IMR-90 (cell line): Measurements from ENCODE around the gene SLC26A8.
A peak's percentile ranks its signal among the peaks of the same experiment; 100 is the strongest.

Experiments
- BHLHE40 ChIP-seq: fragments of 150-350 bp; IDR thresholded peaks from 2 replicates; pipeline ENCODE4 v1.6.1; 2016; ENCODE audit warnings: mild to moderate bottlenecking, low read depth, low read length
- CTCF ChIP-seq: conservative IDR thresholded peaks from 2 replicates; pipeline ENCODE4 v1.5.1; 2012; ENCODE audit warnings: mild to moderate bottlenecking, low read depth, low read length, improper control_type of control experiment
- MAFK ChIP-seq: IDR thresholded peaks from 2 replicates; pipeline ENCODE4 v1.6.1; 2012; ENCODE audit warnings: low read depth, low read length, improper control_type of control experiment
- MAZ ChIP-seq: IDR thresholded peaks from 2 replicates; pipeline ENCODE4 v1.6.1; 2012; ENCODE audit warnings: low read depth, mild to moderate bottlenecking, low read length, improper control_type of control experiment, moderate library complexity, borderline replicate concordance
- MXI1 ChIP-seq: IDR thresholded peaks from 2 replicates; pipeline ENCODE4 v1.6.1; 2012; ENCODE audit warnings: low read depth, mild to moderate bottlenecking, low read length, moderate library complexity, borderline replicate concordance
- POLR2A ChIP-seq: IDR thresholded peaks from 2 replicates; pipeline ENCODE4 v1.6.1; 2012; ENCODE audit warnings: mild to moderate bottlenecking, low read depth, low read length
- RAD21 ChIP-seq: IDR thresholded peaks from 2 replicates; pipeline ENCODE4 v1.6.1; 2012; ENCODE audit warnings: low read length, improper control_type of control experiment
- RCOR1 ChIP-seq: IDR thresholded peaks from 2 replicates; pipeline ENCODE4 v1.6.1; 2012; ENCODE audit warnings: mild to moderate bottlenecking, low read length, improper control_type of control experiment; ENCODE audit not compliant: insufficient replicate concordance
- RFX5 ChIP-seq: IDR thresholded peaks from 2 replicates; pipeline ENCODE4 v1.8.0; 2012; ENCODE audit warnings: low read depth, mild to moderate bottlenecking, low read length, moderate library complexity
- USF2 ChIP-seq: fragments of 150-350 bp; IDR thresholded peaks from 2 replicates; pipeline ENCODE4 v1.6.1; 2017; ENCODE audit warnings: mild to moderate bottlenecking, antibody characterized with exemption, low read length, low read depth

- TF ChIP-seq CTCF (0 out of 2 replicates have a peak, but pooled peaks have one; percentile 16), USF2 (no peak), POLR2A (no peak), RAD21 (peak; percentile 30; the same call in 1 of the 2 replicates), RCOR1 (no peak), RFX5 (no peak), MAFK (no peak), MAZ (no peak), BHLHE40 (no peak), MXI1 (no peak)
These were observed 68.5 kb downstream of the SLC26A8 start for GRCh38 chr6:35955970-35956369.
